GM13976 (cell line): ENCODE results near the gene CYRIA.
A peak's percentile ranks its signal among the peaks of the same experiment; 100 is the strongest.

Experiments used
- DNase-seq: peaks from one replicate; pipeline ENCODE4 v3.0.0; 2012; ENCODE audit warnings: low spot score
- CTCF ChIP-seq: IDR thresholded peaks from 2 replicates; pipeline ENCODE4 v1.5.1; 2012; ENCODE audit warnings: borderline replicate concordance, mild to moderate bottlenecking; ENCODE audit not compliant: insufficient read depth; ENCODE audit errors: extremely low read depth, missing control alignments, control extremely low read depth
- in situ Hi-C: fragments of 300-500 bp; cut with MboI; formaldehyde crosslinking; loops from one replicate; pipeline ENCODE4 v1.12.0; 2022; ENCODE audit warnings: low sequenced_read_pairs, mixed read lengths, inconsistent platforms; ENCODE audit not compliant: unreplicated experiment

Gene CYRIA

DNA sequence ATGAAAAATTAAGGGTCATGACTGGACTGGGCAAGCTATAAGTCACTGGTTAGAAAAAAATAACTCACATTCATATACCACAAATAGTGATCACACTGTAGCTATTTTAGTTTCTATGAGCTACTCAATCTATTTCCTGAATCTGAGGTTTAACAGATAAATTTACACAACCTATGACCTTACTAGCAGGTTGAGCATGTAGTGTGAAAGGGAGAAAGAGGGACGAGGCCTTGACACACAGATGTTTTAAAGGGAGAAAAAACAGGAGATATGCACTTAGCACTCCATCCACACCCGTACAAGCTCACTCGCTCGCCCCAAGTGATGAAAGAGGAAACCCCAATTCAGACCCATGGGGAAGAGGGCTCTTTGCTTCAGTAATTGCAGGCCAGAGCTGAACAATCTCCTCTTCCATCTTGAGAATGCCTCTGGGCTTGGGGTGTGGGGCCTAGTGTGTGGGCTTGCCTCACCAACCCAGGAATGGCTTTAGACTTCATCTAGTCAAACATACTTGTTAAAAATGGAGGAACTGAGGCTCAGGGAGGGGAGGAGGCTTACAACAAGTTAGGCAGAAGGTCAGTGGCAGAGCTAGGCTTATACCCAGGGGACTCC is 10.7 kb downstream of the CYRIA start:
- TF ChIP-seq CTCF, result no peak
- DNase-seq, result no peak
- in situ Hi-C loops, result no loop called here

DNA sequence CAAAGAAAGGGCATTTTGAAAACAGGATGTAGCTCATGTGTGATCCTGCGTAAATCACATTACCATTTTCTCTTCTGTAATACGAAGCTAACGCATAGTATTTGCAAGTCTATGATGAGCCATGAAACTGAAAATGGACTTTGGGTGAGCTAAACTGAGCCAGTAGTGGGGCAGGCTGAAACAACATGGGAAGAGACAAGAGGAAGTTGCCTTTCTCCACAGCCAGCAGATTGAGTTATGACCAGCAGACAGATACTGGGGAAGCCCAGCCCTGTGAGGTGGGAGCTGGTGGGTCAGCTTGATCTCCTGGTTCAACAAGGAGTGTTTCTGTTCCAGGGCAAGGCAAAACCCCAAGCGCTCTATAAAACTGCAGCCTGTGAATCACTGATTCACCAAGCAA is 11.8 kb downstream of the CYRIA start:
- DNase-seq, result peak; percentile 34
- in situ Hi-C loops, result no loop called here
- TF ChIP-seq CTCF, result no peak

DNA sequence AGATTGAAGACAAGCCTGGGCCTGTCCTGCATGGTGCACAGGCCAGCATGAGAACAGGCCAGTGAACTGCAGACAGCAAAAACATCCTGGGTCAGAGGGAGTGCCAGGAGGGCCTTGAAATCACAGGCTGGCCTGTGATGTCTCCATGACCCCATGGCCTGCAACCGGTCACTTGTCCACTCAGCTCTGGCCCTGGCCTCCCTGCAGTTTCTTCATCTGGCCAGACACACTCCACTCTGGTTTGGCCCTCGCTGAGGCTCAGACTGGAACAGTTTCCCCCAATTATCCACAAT is 12.6 kb downstream of the CYRIA start:
- in situ Hi-C loops, result no loop called here
- TF ChIP-seq CTCF, result no peak
- no peak for DNase-seq

DNA sequence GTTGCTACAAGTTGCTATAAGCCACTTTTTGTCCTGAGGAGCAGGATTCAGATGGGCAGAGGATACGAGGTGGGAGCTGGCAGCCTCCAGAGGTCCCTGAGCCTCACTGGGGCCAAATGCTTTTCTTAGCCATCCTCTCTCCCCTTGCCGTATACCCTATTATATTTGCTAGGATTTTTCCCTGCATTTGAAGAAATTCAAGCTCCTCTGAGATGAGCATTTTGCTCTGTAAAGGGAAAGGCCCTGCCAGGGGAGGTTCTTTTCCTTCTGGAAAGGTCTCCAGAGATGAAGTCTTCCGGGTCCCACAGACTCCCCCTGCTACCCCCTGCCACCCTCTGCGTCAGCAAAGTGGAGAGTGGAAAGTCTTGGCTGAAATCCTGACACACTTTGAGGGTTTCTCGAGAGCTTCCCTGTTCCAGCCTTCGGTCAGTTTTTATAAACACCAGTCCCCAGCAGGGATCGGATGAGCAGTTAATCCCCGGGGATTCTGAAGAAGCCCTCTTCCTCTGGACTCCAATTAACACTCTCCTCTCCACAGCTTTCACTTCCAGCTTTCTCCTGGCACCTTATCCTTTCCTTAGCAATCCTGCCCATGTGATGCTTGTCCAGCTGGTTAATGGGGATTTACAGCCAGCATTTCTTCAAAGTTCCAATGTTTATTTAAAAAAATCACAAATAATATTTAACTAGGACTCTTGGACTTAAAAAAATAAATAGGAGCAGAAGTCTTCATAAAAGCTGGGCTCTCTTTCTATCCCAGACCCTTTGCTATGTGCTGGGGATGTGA is 13.1 kb downstream of the CYRIA start:
- DNase-seq, result no peak
- in situ Hi-C loops, result no loop called here

DNA sequence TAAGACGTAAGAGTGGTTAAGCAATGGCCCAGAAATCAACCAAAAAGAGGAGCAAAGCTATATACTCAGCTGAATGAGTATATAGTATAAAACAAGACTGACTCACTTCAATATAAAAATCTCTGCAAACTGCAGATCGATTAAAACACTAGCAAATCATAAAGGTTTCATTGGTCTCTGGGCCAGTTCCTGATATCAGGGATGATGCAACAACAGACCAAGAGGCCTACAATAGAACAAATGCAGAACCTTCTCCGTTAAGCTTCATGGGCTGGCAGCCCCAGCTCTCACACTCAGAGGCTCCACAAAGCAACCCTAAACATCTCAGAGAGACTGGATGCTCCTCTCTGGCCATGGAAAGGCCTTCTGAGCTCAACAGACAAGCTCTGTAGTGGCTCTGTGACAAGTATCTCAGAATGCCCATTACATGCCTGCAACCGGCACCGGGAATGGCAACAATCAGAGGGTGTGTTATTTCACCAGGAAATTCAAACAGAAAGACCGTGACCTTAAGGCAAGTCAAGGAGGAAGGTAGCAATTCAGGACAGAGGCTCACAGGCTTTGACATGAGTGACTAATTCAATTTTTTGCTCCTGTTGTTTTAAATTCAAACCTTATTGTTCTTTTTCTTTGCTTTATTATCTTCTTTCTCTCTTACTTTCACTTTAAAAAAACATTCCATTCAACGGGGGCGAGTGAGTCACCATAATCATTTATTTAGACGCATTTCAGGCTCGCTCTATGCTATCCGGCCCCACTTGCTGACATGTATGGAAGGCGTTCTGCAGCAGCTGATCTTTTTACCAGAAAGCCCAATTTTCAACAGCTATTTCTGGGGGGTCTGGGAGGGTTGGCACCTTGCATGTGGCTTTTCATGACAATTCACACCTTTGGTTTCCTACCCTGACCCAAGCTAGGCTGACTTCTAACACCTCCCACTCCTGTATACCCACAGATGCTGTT is 15.1 kb downstream of the CYRIA start:
- in situ Hi-C loops, result no loop called here
- DNase-seq, result no peak
- no peak for TF ChIP-seq CTCF

More for the DNA sequence above, 13.1 kb downstream of the CYRIA start:
- TF ChIP-seq CTCF, result no peak
